Measurements from ENCODE around the gene MYO9A. TPM values are rescaled to one million over a fixed set of nuclear protein-coding genes. Genes with fewer than 3 reads are reported as not detected.

MYO9A gene
- polyA plus RNA-seq (ENCODE audit: low read depth in 6 of 6) = 10 to 100 TPM; 10.8 to 26.7 (median 14.1) TPM

GRCh38 chr15:72118017-72118978 lies at the start of gene MYO9A, which contains the start of gene SENP8:
TSS of gene MYO9A (minus strand) at chr15:72118150. CDS start at chr15:72046563, 71,587 bp downstream.
TSS of gene SENP8 (plus strand) at chr15:72118403. CDS start at chr15:72139624, 21,221 bp downstream.
- no peaks in the 10 kb centered on the region for H3K36me3 Mint-ChIP-seq
- H3K4me1 Mint-ChIP-seq = peaks cover 25 to 36% (median 36%) of the 10 kb centered on the region in 3 donors

GRCh38 chr15:72167445-72167844 lies 49.5 kb upstream of the MYO9A start:
- Mint-ChIP-seq H3K27me3 (peaks cover 6 to 32% (median 23%) of the 10 kb centered on the region in 3 donors), H3K9me3 (no peaks in the 10 kb centered on the region), H3K4me1 (no peaks in the 10 kb centered on the region), H3K27ac (no peak overlapping the region), H3K36me3 (no peaks in the 10 kb centered on the region), H3K4me3 (no peak overlapping the region)
- DNase-seq = no peak
- no peak for ATAC-seq (ENCODE audit: low read depth in 2 of 2)

More at GRCh38 chr15:72118017-72118978, at the start of gene MYO9A, which contains the start of gene SENP8:
- DNase-seq (peak; percentile 98), ATAC-seq (ENCODE audit: low read depth in 2 of 2) (peak; percentile 70 to 73)
- Mint-ChIP-seq H3K27me3 (no peaks in the 10 kb centered on the region), H3K4me3 (peak within 1 kb of the TSS; percentile 96 to 100 (median 98)), H3K27ac (peak within 1 kb of the TSS; percentile 95 to 100 (median 98)), H3K9me3 (no peaks in the 10 kb centered on the region)

DNA sequence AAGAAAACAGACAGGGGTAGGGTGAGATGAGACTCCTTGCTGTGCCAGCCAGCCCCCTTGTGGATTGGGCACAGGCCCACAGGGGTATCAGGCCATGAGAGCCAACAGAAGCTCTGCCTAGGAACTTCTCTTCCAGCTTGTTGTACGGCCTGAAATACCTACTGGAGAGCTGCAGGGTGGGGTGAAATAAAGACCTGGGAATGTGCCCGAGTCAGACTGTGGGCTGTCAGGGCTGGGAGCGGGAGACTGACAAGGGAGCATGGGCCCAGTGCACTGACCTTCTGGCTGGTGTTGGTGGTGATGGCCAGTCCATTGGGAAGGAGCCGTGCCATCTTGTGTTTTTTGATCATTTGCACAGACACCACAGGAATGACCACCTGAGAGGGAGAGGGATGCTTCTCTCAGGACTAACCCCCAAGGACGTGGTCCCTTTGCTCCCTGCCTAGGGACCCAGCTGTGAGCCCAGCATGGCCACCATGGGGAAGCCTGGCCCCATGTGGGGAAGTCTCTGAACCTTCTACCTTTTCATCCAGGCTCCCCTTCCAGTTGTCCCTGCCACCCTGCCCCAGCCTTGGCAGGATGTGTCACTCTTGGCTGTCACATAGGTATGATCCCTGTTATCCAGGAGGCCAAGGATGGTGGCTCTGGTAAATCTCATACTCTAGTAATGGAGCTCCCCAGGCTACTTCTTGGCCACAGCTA lies 48.9 kb upstream of the MYO9A start:
- H3K27me3 Mint-ChIP-seq = peaks cover 6 to 32% (median 23%) of the 10 kb centered on the region in 3 donors
- H3K4me1 Mint-ChIP-seq = no peaks in the 10 kb centered on the region
- H3K36me3 Mint-ChIP-seq = no peaks in the 10 kb centered on the region
- H3K27ac Mint-ChIP-seq = no peak overlapping the region
- H3K9me3 Mint-ChIP-seq = no peaks in the 10 kb centered on the region
- no peak overlapping the region for H3K4me3 Mint-ChIP-seq
- no peak for DNase-seq
- no peak for ATAC-seq (ENCODE audit: low read depth in 2 of 2)

DNA sequence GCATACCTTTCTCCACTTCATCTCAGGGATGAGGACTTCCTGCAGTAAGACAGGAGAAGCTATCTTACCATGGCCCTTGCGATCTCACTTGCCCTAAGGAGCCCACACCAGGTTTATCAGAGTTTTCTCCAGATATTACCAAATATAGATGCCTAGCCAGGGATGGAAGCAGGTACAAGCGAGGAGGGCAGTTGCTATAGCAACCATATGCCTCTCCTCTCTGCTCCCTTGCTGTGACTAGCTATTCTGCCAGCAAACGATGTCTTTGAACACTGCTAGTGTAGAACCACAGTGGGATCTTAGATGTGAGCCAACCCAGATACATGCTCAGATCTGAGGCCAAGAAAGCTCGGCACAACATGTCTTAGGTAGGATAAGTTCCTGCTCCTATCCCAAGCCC lies 45.8 kb upstream of the MYO9A start:
- DNase-seq (no peak), ATAC-seq (ENCODE audit: low read depth in 2 of 2) (no peak)
- no peak overlapping the region for H3K27ac Mint-ChIP-seq
- H3K4me1 Mint-ChIP-seq = no peaks in the 10 kb centered on the region
- H3K36me3 Mint-ChIP-seq = no peaks in the 10 kb centered on the region
- H3K27me3 Mint-ChIP-seq = peaks cover 11 to 24% (median 15%) of the 10 kb centered on the region in 3 donors
- no peak overlapping the region for H3K4me3 Mint-ChIP-seq
- H3K9me3 Mint-ChIP-seq = no peaks in the 10 kb centered on the region

- Mint-ChIP-seq H3K27ac (no peak overlapping the region), H3K36me3 (no peaks in the 10 kb centered on the region), H3K27me3 (peaks cover 9 to 15% (median 11%) of the 10 kb centered on the region in 3 donors), H3K4me3 (no peak overlapping the region), H3K9me3 (no peaks in the 10 kb centered on the region), H3K4me1 (no peaks in the 10 kb centered on the region)
- no peak for ATAC-seq (ENCODE audit: low read depth in 2 of 2)
- DNase-seq = no peak
Measured at GRCh38 chr15:72162569-72162968, 44.6 kb upstream of the MYO9A start.

DNA sequence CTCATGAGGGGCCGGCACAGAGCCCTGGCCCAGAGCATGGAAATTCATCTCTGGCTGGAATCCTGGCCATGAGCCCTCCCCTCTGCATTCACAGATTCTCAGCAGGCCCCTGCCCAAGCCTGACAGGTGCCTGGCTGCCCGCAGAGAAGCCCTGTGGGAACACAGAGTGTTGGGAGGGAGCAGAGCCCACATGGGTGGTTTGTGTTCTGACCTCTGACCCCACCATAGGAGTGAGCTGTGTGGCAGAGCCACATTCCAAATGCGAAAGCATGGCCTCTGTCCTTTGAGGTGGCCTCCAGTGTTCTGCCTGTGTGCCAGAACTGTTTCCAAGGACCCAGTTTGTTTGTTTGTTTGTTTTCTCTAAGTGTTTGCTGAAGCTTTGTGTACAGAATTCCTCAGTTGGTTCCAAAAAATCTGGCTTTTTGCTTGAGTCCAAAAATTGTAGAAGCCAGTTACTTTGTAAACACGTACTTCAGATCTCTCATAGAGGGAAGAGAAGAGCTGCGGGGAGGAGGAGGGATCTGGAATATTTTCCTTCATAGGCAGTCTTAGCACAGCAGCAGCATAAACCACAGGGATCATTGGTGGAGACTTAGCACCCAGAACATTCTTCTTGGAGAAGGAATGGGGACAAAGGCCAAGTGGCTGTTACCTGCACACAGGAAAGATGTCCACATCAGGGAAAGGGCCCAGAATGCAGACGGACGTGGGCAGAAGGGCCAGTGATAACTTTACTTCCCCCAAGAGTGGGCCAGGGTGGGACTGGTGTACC lies 43.6 kb upstream of the MYO9A start:
- DNase-seq (no peak), ATAC-seq (ENCODE audit: low read depth in 2 of 2) (no peak)
- Mint-ChIP-seq H3K9me3 (no peaks in the 10 kb centered on the region), H3K27me3 (peaks cover 4 to 10% (median 5%) of the 10 kb centered on the region in 3 donors), H3K4me3 (no peak overlapping the region), H3K36me3 (no peaks in the 10 kb centered on the region), H3K27ac (peak overlapping the region in 1 of 6 donors; percentile 1), H3K4me1 (no peaks in the 10 kb centered on the region)

GRCh38 chr15:72160696-72161245 lies 42.8 kb upstream of the MYO9A start:
- peaks cover under 1 to 2% (median 2%) of the 10 kb centered on the region in 3 donors for H3K4me1 Mint-ChIP-seq
- DNase-seq (no peak), ATAC-seq (ENCODE audit: low read depth in 2 of 2) (no peak)
- no peak overlapping the region for H3K27ac Mint-ChIP-seq
- H3K9me3 Mint-ChIP-seq = no peaks in the 10 kb centered on the region
- H3K36me3 Mint-ChIP-seq = no peaks in the 10 kb centered on the region
- peaks cover 0 to 5% (median 2%) of the 10 kb centered on the region in 3 donors for H3K27me3 Mint-ChIP-seq
- H3K4me3 Mint-ChIP-seq = no peak overlapping the region

DNA sequence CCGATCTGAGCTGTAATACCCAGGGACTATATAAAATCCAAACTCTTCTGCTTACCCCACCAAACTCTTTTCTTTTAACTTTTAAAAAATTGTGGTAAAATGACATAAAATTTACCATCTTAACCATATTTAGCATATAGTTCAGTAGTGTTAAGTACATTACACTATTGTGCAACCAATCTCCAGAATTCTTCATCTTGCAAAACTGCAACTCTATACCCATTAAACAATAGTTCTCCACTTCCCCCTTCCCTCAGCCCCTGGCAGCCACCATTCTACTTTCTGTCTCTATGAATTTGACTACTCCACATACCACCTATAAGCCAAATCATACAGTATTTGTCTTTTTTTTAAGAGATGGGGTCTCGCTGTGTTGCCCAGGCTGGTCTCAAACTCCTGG lies 39.0 kb upstream of the MYO9A start:
- Mint-ChIP-seq H3K9me3 (no peaks in the 10 kb centered on the region), H3K4me3 (peak overlapping the region in 2 of 8 donors; percentile 35 to 40), H3K27me3 (peaks cover 0 to 8% (median 5%) of the 10 kb centered on the region in 3 donors), H3K36me3 (no peaks in the 10 kb centered on the region), H3K4me1 (peaks cover 4 to 6% (median 6%) of the 10 kb centered on the region in 3 donors), H3K27ac (no peak overlapping the region)
- no peak for ATAC-seq (ENCODE audit: low read depth in 2 of 2)
- DNase-seq = no peak

DNA sequence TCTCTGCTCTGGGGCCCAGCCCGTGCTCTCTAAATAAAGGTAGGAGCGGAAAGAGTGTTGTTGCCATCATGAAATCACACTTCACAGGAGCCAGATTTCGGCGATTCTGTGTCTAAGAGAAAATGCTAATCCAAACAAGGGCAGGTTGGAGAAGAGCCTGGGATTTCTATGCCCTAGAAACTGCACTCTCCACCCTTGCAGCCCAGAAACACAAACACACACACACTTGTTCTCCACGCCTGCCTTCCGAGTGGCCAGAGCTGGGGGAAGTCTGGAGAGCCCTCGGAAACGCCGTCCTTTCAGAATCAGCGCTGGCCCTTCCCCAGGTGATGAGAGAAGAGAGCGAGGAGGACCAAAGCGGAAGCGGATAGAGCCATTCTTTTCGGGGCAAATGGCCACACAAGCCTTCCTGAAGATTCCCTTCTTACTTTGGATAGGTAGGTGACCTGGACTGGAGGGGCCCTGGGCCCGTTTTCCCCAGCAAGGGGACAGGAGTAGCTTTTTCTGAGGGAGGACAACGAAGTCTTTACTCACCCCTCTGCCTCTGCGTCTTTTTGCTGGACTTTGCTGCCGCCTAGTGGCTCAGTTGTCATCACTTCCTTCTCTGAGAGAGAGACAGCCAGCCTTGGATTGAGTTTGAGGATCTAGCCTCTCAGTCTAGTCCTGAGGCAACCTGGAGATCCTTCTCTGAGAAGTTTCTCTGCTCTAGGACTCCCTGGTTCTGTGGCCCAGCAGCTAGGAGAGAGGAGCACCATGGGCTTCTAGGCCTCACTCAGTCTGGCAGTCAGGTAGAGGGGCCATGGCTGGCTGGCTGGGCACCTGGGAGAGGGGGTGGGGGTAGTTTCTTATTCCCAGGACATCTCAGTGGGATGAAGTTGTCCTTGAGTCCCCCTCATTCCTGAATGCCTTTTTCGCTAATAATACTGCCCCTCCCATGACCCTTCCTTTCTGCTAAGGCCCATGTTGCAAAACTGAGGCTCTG lies 38.0 kb upstream of the MYO9A start:
- Mint-ChIP-seq H3K4me3 (peak overlapping the region; percentile 28 to 94 (median 80)), H3K27ac (peak overlapping the region in 2 of 6 donors; percentile 35 to 70), H3K4me1 (peaks cover 4 to 6% (median 6%) of the 10 kb centered on the region in 3 donors), H3K36me3 (no peaks in the 10 kb centered on the region), H3K9me3 (no peaks in the 10 kb centered on the region), H3K27me3 (peaks cover 0 to 9% (median 5%) of the 10 kb centered on the region in 3 donors)
- DNase-seq (peak; percentile 72), ATAC-seq (ENCODE audit: low read depth in 2 of 2) (peak; percentile 75 to 86)

- peaks cover 4 to 6% (median 6%) of the 10 kb centered on the region in 3 donors for H3K4me1 Mint-ChIP-seq
- ATAC-seq (ENCODE audit: low read depth in 2 of 2) (no peak), DNase-seq (no peak)
- H3K27ac Mint-ChIP-seq = no peak overlapping the region
- H3K36me3 Mint-ChIP-seq = no peaks in the 10 kb centered on the region
- peaks cover 0 to 14% (median 5%) of the 10 kb centered on the region in 3 donors for H3K27me3 Mint-ChIP-seq
- no peaks in the 10 kb centered on the region for H3K9me3 Mint-ChIP-seq
- peak overlapping the region in 6 of 8 donors; percentile 72 to 94 (median 80) for H3K4me3 Mint-ChIP-seq
Measured at GRCh38 chr15:72155003-72155621, 37.2 kb upstream of the MYO9A start.

DNA sequence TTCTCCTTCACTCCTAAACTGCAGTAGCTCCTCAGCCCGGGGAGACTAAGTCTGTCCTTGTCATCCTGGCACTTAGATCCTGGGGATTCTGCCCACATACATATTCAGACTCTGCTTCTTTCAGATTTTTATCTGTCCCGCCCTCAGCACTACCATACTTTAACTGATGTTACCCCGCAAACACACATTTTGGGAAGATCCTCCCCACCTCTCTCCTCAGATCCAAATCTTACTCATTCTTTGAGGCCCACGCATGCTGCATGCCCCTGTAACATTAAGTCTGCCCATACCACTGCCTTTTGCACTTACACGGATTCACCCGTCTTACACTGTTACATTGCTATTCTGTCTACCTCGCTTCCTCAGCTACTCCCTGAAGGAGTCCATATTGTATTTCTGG lies 36.4 kb upstream of the MYO9A start:
- Mint-ChIP-seq H3K4me1 (peaks cover 4 to 6% (median 6%) of the 10 kb centered on the region in 3 donors), H3K9me3 (no peaks in the 10 kb centered on the region), H3K4me3 (no peak overlapping the region), H3K27me3 (peaks cover 0 to 14% (median 5%) of the 10 kb centered on the region in 3 donors), H3K27ac (no peak overlapping the region), H3K36me3 (no peaks in the 10 kb centered on the region)
- DNase-seq = no peak
- no peak for ATAC-seq (ENCODE audit: low read depth in 2 of 2)

Measured in naive B cell (primary cell).